HFFc6 (cell line): ENCODE data around the gene MAP2K4. TPM values are rescaled to one million over a fixed set of nuclear protein-coding genes. Genes with fewer than 3 reads are reported as not detected.

Experiments used
- DNase-seq: peaks from one replicate; pipeline ENCODE4 v3.0.0-alpha.2; 2018
- H3K27ac Mint-ChIP-seq: 2 replicates; pipeline ENCODE4 v1.8.0; 2020; ENCODE audit warnings: mild to moderate bottlenecking, mixed read lengths
- H3K27me3 Mint-ChIP-seq: 2 replicates; pipeline ENCODE4 v1.8.0; 2021; ENCODE audit warnings: mild to moderate bottlenecking, moderate library complexity, mixed read lengths; ENCODE audit not compliant: insufficient read depth
- H3K36me3 Mint-ChIP-seq: 2 replicates; pipeline ENCODE4 v1.8.0; 2021; ENCODE audit warnings: low read depth, mixed read lengths
- H3K4me1 Mint-ChIP-seq: 2 replicates; pipeline ENCODE4 v1.8.0; 2020; ENCODE audit warnings: low read depth, mixed read lengths
- H3K4me3 Mint-ChIP-seq: 2 replicates; pipeline ENCODE4 v1.8.0; 2020; ENCODE audit warnings: mild to moderate bottlenecking, moderate library complexity, mixed read lengths
- H3K9me3 Mint-ChIP-seq: 2 replicates; pipeline ENCODE4 v1.8.0; 2020; ENCODE audit warnings: mild to moderate bottlenecking, mixed read lengths
- total RNA-seq, 6 experiments: library from RNA; stranded (reverse); fragmentation: NEBNext Ultra II Directional; extraction: Animal tissue kit (Norgen Biotek cat#: 25700); gene quantifications; 2 replicates in 1 of 6; 3 replicates in 5 of 6; pipeline ENCODE4 v1.2.3, GENCODE V29; 2021
- TF ChIP-seq, protein P1 (sequence below): fragments of 200-600 bp; sonication (generic); IDR thresholded peaks from 2 replicates; pipeline ENCODE4 v1.5.0; 2021; ENCODE audit warnings: antibody characterized with exemption, mild to moderate bottlenecking

Gene MAP2K4
- total RNA-seq, 6 experiments from 2014 or later, result 24.0 to 31.7 (median 26.9) TPM

DNA sequence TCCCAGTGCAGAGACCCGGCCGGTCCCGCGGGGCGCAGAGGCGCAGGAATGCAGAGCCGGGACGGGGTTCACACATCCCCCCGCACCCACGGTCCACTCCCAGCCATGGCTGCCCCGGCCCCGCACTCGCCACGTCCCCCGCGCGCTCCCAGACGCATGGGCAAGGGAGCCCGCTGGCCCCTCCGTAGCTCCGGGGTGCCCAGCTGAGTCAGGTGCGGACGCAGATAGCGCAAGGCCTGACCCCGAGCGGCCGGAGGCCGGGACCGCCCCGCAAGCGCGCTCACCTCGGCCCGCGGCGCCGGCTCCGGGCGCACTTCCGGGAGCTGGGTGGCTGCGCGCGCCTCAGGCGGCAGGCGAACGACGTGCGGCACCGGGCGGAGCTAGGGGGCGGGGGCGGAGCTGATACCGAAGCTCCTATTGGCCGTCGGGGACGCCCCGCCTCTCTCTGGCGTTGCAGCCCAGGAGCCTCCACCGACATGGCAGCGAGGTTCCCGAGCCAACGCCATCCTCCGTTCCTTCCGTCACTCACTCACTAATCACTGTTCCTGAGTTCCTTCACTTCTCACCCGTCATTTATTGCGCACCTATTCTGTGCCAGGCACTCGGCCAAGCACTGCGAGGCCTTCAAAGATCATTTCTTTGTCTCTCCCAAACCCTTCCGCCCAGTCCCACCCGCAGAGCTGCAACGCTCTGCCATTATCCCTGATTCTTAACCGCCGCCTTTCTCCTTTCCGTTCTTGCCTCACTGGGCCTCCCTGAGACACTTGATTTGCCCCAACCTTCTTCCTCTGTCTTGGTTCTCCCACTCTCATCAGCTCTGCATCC is 23.3 kb upstream of the MAP2K4 start, which contains the start of gene ZNF18:
Gene ZNF18 (minus strand): TSS at position 329 of the 825 bp plus-strand sequence. CDS start 4,646 bp downstream, outside the sequence.
- H3K27ac Mint-ChIP-seq, result peak within 1 kb of the TSS; percentile 91
- peak; percentile 90 for DNase-seq
- peaks cover 1% of the 10 kb centered on the region for H3K27me3 Mint-ChIP-seq
- peaks cover 6% of the 10 kb centered on the region for H3K4me1 Mint-ChIP-seq
- H3K4me3 Mint-ChIP-seq, result peak within 1 kb of the TSS; percentile 96
- H3K36me3 Mint-ChIP-seq, result no peaks in the 10 kb centered on the region
- no peaks in the 10 kb centered on the region for H3K9me3 Mint-ChIP-seq
- TF ChIP-seq, protein P1, sequence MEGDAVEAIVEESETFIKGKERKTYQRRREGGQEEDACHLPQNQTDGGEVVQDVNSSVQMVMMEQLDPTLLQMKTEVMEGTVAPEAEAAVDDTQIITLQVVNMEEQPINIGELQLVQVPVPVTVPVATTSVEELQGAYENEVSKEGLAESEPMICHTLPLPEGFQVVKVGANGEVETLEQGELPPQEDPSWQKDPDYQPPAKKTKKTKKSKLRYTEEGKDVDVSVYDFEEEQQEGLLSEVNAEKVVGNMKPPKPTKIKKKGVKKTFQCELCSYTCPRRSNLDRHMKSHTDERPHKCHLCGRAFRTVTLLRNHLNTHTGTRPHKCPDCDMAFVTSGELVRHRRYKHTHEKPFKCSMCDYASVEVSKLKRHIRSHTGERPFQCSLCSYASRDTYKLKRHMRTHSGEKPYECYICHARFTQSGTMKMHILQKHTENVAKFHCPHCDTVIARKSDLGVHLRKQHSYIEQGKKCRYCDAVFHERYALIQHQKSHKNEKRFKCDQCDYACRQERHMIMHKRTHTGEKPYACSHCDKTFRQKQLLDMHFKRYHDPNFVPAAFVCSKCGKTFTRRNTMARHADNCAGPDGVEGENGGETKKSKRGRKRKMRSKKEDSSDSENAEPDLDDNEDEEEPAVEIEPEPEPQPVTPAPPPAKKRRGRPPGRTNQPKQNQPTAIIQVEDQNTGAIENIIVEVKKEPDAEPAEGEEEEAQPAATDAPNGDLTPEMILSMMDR, result peak; percentile 32; the same call in 1 of the 2 replicates

DNA sequence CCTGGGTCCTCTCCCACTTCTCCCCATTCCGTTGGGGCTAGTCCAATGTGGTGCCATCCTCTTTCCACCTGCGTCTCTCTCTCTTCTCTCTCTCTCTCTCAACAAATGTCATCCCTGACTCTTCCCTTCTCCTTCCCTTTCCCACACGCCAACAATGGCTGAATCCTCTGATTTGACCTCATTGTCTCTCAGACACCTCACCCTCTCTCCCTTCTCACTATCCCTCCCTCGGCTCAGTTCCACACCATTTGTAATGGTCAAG is 22.8 kb upstream of the MAP2K4 start:
- H3K27ac Mint-ChIP-seq, result peak overlapping the region; percentile 91
- TF ChIP-seq, protein P1, result no peak
- peaks cover 6% of the 10 kb centered on the region for H3K4me1 Mint-ChIP-seq
- peak overlapping the region; percentile 92 for H3K4me3 Mint-ChIP-seq
- no peak for DNase-seq
- H3K27me3 Mint-ChIP-seq, result peaks cover 3% of the 10 kb centered on the region
- H3K36me3 Mint-ChIP-seq, result no peaks in the 10 kb centered on the region
- H3K9me3 Mint-ChIP-seq, result no peaks in the 10 kb centered on the region

DNA sequence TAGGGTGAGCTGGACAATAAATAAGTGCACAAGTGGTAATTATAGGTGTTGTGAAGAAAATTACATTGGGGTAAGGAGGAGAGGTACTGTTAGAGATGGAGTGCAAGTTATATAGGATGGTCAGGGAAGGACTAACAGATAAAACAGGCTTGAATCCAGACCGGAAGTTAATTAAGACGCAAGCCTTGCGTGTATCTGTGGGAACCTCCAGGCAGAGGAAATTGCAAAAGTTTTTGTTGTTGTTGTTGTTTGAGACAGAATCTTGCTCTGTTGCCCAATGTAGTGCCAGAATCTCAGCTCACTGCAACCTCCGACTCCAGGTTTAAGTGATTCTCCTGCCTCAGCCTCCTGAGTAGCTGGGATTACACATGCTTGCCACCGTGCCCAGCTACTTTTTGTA is 21.0 kb upstream of the MAP2K4 start:
- Mint-ChIP-seq H3K4me1 (peaks cover 6% of the 10 kb centered on the region), H3K27me3 (peaks cover 5% of the 10 kb centered on the region), H3K27ac (no peak overlapping the region), H3K4me3 (no peak overlapping the region), H3K36me3 (no peaks in the 10 kb centered on the region), H3K9me3 (no peaks in the 10 kb centered on the region)
- TF ChIP-seq, protein P1, result no peak
- no peak for DNase-seq

DNA sequence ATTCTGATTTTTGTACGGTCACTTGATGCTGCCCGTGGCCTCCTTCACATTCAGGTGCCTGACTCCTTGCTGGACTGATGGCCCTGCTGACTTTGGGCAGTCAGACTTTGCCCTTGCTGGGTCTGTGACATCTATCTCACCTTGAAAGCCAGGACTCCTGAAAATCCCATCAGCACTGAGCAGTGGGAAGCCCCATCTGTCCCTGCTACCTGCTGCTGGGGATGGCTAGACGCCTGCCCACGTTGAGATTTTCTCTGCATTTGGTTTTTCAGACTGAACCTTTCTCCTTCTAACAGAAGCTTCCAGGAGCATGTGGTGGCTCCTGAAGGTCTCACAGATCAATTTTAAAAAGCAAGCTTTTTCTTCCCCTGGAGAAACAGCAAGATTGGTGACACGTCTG is 13.2 kb upstream of the MAP2K4 start:
- Mint-ChIP-seq H3K27me3 (peaks cover 12% of the 10 kb centered on the region), H3K4me3 (no peak overlapping the region), H3K9me3 (no peaks in the 10 kb centered on the region), H3K4me1 (peaks cover 6% of the 10 kb centered on the region), H3K27ac (no peak overlapping the region), H3K36me3 (no peaks in the 10 kb centered on the region)
- TF ChIP-seq, protein P1, result no peak
- no peak for DNase-seq

DNA sequence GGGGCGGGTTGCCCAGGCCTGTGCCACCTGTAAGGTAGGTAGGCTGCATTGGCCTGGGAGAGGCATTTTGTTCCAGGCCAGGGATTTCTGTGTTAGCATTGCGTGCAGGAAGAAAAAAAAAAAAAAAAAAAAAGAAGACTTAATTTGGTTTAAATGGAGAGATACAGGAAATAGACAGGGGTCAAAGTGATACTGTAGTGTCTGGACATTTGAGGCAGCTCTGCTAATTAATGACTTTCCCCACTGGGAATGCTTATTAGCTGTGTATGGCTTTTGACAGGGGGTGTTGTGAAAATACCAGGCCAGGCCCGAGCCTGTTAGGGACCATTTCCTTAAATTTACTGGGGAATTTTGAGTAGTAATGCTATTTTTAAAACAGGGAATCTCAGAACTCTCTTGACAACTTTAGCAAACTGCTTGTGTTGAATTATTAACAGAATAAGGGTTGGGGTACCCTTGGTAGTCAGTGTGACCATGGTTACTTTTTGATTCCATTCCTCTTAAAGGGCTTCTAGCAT is 1.0 kb downstream of the MAP2K4 start:
- H3K4me1 Mint-ChIP-seq, result peaks cover 53% of the 10 kb centered on the region
- TF ChIP-seq, protein P1, result no peak
- no peak for DNase-seq
- no peaks in the 10 kb centered on the region; the same call in 1 of the 2 replicates for H3K27me3 Mint-ChIP-seq
- H3K4me3 Mint-ChIP-seq, result peak overlapping the region; percentile 91
- no peaks in the 10 kb centered on the region for H3K9me3 Mint-ChIP-seq
- H3K27ac Mint-ChIP-seq, result peak overlapping the region; percentile 69
- H3K36me3 Mint-ChIP-seq, result no peaks in the 10 kb centered on the region
